GM21390 (cell line): Measurements from ENCODE around the gene AGXT.

ENCODE experiments used
- ATAC-seq: cut with Tn5 transposase; IDR thresholded peaks from one replicate; pipeline ENCODE4 v1.9.1; 2021; ENCODE audit not compliant: unreplicated experiment

Gene AGXT

GRCh38 chr2:240884221-240884620 lies 15.6 kb downstream of the AGXT start:
- ATAC-seq: no peak

GRCh38 chr2:240884745-240885144 lies 16.1 kb downstream of the AGXT start:
- no peak for ATAC-seq

GRCh38 chr2:240885566-240885965 lies 16.9 kb downstream of the AGXT start:
- no peak for ATAC-seq

- ATAC-seq: no peak
Observed at GRCh38 chr2:240886023-240886565, 17.5 kb downstream of the AGXT start.

- no peak for ATAC-seq
Observed at GRCh38 chr2:240886678-240887609, 18.3 kb downstream of the AGXT start.

GRCh38 chr2:240887631-240888030 lies 19.0 kb downstream of the AGXT start:
- no peak for ATAC-seq

- no peak for ATAC-seq
Observed at GRCh38 chr2:240888130-240888889, 19.7 kb downstream of the AGXT start.

GRCh38 chr2:240888890-240889573 lies 20.4 kb downstream of the AGXT start:
- no peak for ATAC-seq

- no peak for ATAC-seq
Observed at GRCh38 chr2:240889601-240890560, 21.3 kb downstream of the AGXT start.

- no peak for ATAC-seq
Observed at GRCh38 chr2:240890691-240891090, 22.1 kb downstream of the AGXT start.

- ATAC-seq: no peak
Observed at GRCh38 chr2:240891492-240892340, 23.1 kb downstream of the AGXT start.

GRCh38 chr2:240892356-240892755 lies 23.7 kb downstream of the AGXT start:
- ATAC-seq: no peak

- no peak for ATAC-seq
Observed at GRCh38 chr2:240892925-240893324, 24.3 kb downstream of the AGXT start.

- ATAC-seq: no peak
Observed at GRCh38 chr2:240893363-240893844, 24.8 kb downstream of the AGXT start.

- ATAC-seq: no peak
Observed at GRCh38 chr2:240894006-240894405, 25.4 kb downstream of the AGXT start.

GRCh38 chr2:240894836-240895558 lies 26.4 kb downstream of the AGXT start:
- ATAC-seq: no peak

GRCh38 chr2:240895656-240896388 lies 27.2 kb downstream of the AGXT start, which contains the start of gene MAB21L4:
Gene MAB21L4 (minus strand): TSS chr2:240896156. CDS start chr2:240895997, 159 bp downstream.
- no peak for ATAC-seq
